ENCODE data around the gene GPR132. TPM values are rescaled to one million over a fixed set of nuclear protein-coding genes. Genes with fewer than 3 reads are reported as not detected.

The GPR132 gene
- total and polyA plus RNA-seq, 12 donors, result 0.19 to 4.1 (median 0.82) TPM

DNA sequence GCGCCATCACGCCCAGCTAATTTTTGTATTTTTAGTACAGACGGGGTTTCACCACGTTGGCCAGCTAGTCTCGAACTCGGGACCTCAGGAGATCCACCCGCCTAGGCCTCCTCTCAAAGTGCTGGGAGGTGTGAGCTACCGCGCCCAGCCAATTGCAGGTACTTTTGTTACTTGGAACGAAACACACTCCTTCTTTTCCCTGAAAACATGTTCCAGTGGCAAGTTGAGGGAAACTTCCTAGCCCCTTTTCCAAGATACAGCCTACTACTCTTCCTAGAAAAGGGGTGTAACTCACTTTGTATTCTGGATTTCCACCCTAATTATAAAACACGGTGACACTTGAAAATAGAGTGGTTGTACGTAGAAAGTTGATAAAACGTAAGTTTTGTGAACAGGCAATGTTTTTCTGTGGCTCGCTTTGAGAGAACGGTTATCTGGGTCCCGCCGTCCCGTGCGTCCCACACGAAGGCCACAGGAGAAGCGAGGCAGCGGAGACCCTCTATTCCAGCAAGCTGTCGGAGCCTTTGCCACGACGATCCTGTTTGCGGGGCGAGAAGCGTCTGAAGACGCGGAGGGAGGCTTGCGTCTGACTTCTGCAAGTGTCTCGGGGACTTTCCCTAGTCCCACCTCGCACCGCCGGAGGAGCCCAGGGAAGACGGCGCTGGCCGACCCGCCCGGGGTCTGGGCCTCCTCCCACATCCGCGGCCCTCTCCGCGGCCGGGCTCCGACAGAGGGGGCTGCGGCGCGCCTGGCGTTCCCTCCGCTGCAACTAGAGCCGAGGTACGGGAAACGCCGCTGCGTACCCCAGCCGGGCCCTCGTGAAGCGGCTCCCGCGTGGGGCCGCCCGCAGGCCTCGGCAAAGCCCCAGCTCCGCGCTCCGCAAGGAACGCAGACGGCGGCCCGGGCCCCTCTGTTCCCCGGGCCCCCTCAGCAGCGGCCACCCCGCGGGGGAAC is 45.1 kb downstream of the GPR132 start:
- DNase-seq, result peak in 1 of 2 donors; percentile 34
- TF ChIP-seq, protein P1, sequence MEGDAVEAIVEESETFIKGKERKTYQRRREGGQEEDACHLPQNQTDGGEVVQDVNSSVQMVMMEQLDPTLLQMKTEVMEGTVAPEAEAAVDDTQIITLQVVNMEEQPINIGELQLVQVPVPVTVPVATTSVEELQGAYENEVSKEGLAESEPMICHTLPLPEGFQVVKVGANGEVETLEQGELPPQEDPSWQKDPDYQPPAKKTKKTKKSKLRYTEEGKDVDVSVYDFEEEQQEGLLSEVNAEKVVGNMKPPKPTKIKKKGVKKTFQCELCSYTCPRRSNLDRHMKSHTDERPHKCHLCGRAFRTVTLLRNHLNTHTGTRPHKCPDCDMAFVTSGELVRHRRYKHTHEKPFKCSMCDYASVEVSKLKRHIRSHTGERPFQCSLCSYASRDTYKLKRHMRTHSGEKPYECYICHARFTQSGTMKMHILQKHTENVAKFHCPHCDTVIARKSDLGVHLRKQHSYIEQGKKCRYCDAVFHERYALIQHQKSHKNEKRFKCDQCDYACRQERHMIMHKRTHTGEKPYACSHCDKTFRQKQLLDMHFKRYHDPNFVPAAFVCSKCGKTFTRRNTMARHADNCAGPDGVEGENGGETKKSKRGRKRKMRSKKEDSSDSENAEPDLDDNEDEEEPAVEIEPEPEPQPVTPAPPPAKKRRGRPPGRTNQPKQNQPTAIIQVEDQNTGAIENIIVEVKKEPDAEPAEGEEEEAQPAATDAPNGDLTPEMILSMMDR (IDR thresholded peaks at IDR 0.05), result peak in 3 of 9 donors; percentile 12 to 15 (median 13)

GRCh38 chr14:105018414-105018813 is 46.8 kb downstream of the GPR132 start:
- Histone ChIP-seq H3K27me3 (no peaks in the 10 kb centered on the region), H3K4me3 (peak overlapping the region in 1 of 10 donors; percentile 88), H3K36me3 (peaks cover 0 to 4% (median 0%) of the 10 kb centered on the region in 9 donors), H3K9me3 (no peaks in the 10 kb centered on the region), H3K27ac (no peak overlapping the region), H3K4me1 (peaks cover 5 to 70% (median 28%) of the 10 kb centered on the region in 9 donors)
- TF ChIP-seq, protein P1 (IDR thresholded peaks at IDR 0.05), result no peak
- DNase-seq (no peak), ATAC-seq (no peak)
- WGBS, 2 donors, result 76 to 86% methylated on average over 4 of the region's 4 CpGs
- intact Hi-C loops (cut with DNase I), result no loop called here

More for the DNA sequence above, 45.1 kb downstream of the GPR132 start:
- Histone ChIP-seq H3K4me1 (peaks cover 5 to 72% (median 30%) of the 10 kb centered on the region in 9 donors), H3K27ac (peak overlapping the region; percentile 9 to 90 (median 78)), H3K9me3 (no peaks in the 10 kb centered on the region), H3K4me3 (peak overlapping the region; percentile 59 to 94 (median 82)), H3K36me3 (peaks cover 0 to 4% (median 0%) of the 10 kb centered on the region in 9 donors), H3K27me3 (no peaks in the 10 kb centered on the region)
- intact Hi-C loops (cut with DNase I), result loop anchor here in 4 of 10 donors (2.0 to 5.0 kb wide), 4 partner anchors 33 to 43 kb away; partner anchors contain the start of genes AHNAK2 (in 1 of the 4) and CLBA1 (in 1 of the 4)
- WGBS, 2 donors, result 8 to 10% methylated on average over 64 to 75 of the region's 75 CpGs
- ATAC-seq, result peak in 3 of 8 donors; percentile 1 to 14 (median 6)

DNA sequence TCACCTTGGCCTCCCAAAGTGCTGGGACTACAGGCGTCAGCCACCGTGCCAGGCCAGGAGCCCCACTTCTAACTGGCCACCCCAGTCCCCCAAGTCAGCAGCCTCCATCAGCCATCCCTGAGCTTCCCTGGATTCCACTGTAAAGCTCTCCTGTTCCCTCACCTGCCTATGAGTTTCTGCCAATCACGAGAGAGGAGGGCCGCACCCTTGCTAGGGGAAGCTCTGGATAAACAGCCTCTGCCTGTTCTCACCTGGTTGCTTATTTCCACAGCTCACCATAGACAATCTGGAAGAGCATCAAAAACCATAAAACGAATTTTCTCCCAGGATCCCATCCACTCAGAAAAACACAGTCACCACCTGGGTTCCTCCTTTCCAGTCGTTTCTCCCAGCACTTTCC is 49.3 kb downstream of the GPR132 start:
- H3K27me3 ChIP-seq, result no peaks in the 10 kb centered on the region
- no peak overlapping the region for H3K27ac ChIP-seq
- TF ChIP-seq, protein P1 (IDR thresholded peaks at IDR 0.05), result no peak
- no peak for DNase-seq
- peaks cover 0 to 56% (median 27%) of the 10 kb centered on the region in 9 donors for H3K4me1 ChIP-seq
- peaks cover 0 to 14% (median 3%) of the 10 kb centered on the region in 9 donors for H3K36me3 ChIP-seq
- no peaks in the 10 kb centered on the region for H3K9me3 ChIP-seq
- H3K4me3 ChIP-seq, result no peak overlapping the region
- intact Hi-C loops (cut with DNase I), result no loop called here
- ATAC-seq, result no peak
- WGBS, 2 donors, result 85 to 98% methylated on average over 6 of the region's 6 CpGs

DNA sequence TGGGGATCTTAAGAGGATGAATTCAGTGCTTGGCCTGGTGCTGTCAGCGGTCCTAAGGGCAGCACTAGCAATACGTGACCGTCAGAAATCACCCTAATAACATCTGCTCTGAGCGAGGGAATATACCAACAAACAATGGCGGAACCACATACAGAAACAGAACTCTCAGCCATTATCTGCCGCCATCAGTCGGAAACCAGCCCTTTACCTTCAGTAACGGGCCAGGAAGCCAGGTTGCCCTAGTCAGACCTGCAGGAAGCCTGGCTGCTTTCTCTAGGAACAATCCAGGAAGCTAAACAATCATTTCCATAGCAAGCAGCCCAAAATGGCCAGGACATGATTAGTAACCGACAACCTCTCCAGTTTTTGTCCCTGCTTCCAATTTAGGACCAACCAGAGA is 50.0 kb downstream of the GPR132 start:
- H3K4me3 ChIP-seq, result no peak overlapping the region
- H3K27ac ChIP-seq, result no peak overlapping the region
- whole genome bisulfite sequencing, 2 donors, result 81 to 84% methylated on average over 9 of the region's 9 CpGs
- DNase-seq (no peak), ATAC-seq (no peak)
- intact Hi-C loops (cut with DNase I), result no loop called here
- peaks cover 0 to 54% (median 27%) of the 10 kb centered on the region in 9 donors for H3K4me1 ChIP-seq
- TF ChIP-seq, protein P1 (IDR thresholded peaks at IDR 0.05), result no peak
- H3K9me3 ChIP-seq, result no peaks in the 10 kb centered on the region
- H3K36me3 ChIP-seq, result peaks cover 0 to 21% (median 4%) of the 10 kb centered on the region in 9 donors
- H3K27me3 ChIP-seq, result no peaks in the 10 kb centered on the region

Data from heart right ventricle (tissue), 16 donors.